GM18526 (cell line): ENCODE results near the gene UVRAG.

ENCODE experiments used
- POLR2A ChIP-seq: IDR thresholded peaks from 3 replicates; pipeline ENCODE4 v1.6.1; 2011; ENCODE audit not compliant: insufficient read length; ENCODE audit errors: extremely low read depth

Gene UVRAG

GRCh38 chr11:76083563-76084451 lies 268.8 kb downstream of the UVRAG start:
- no peak for TF ChIP-seq POLR2A

- no peak for TF ChIP-seq POLR2A
Measured at GRCh38 chr11:76085270-76085669, 270.3 kb downstream of the UVRAG start.

- no peak for TF ChIP-seq POLR2A
Measured at GRCh38 chr11:76086743-76087635, 272.0 kb downstream of the UVRAG start.

GRCh38 chr11:76087749-76088148 lies 272.7 kb downstream of the UVRAG start:
- no peak for TF ChIP-seq POLR2A

GRCh38 chr11:76088511-76088910 lies 273.5 kb downstream of the UVRAG start:
- TF ChIP-seq POLR2A: no peak

GRCh38 chr11:76090174-76090573 lies 275.2 kb downstream of the UVRAG start:
- no peak for TF ChIP-seq POLR2A

GRCh38 chr11:76090821-76091220 lies 275.8 kb downstream of the UVRAG start:
- no peak for TF ChIP-seq POLR2A

GRCh38 chr11:76094740-76095139 lies 279.7 kb downstream of the UVRAG start:
- no peak for TF ChIP-seq POLR2A

GRCh38 chr11:76095891-76096290 lies 280.9 kb downstream of the UVRAG start:
- TF ChIP-seq POLR2A: no peak

- no peak for TF ChIP-seq POLR2A
Measured at GRCh38 chr11:76096552-76096951, 281.5 kb downstream of the UVRAG start.

GRCh38 chr11:76102802-76103201 lies 287.8 kb downstream of the UVRAG start:
- no peak for TF ChIP-seq POLR2A

- TF ChIP-seq POLR2A: no peak
Measured at GRCh38 chr11:76103460-76103859, 288.4 kb downstream of the UVRAG start.

GRCh38 chr11:76104285-76104684 lies 289.3 kb downstream of the UVRAG start:
- TF ChIP-seq POLR2A: no peak

GRCh38 chr11:76105637-76106036 lies 290.6 kb downstream of the UVRAG start:
- TF ChIP-seq POLR2A: no peak

- no peak for TF ChIP-seq POLR2A
Measured at GRCh38 chr11:76107971-76108370, 293.0 kb downstream of the UVRAG start.

- TF ChIP-seq POLR2A: no peak
Measured at GRCh38 chr11:76114238-76114637, 299.2 kb downstream of the UVRAG start.
